D341Med (cell line): Measurements from ENCODE around the gene ZNF292.
"Not testable (repeated sequence)": the region's sequence is repeated elsewhere in the genome, so short reads cannot be mapped to it uniquely, and the experiment has no call there.

Experiments used
- DNase-seq: peaks from one replicate; pipeline ENCODE4 v3.0.0; 2012; ENCODE audit warnings: low spot score

ZNF292 gene

DNA sequence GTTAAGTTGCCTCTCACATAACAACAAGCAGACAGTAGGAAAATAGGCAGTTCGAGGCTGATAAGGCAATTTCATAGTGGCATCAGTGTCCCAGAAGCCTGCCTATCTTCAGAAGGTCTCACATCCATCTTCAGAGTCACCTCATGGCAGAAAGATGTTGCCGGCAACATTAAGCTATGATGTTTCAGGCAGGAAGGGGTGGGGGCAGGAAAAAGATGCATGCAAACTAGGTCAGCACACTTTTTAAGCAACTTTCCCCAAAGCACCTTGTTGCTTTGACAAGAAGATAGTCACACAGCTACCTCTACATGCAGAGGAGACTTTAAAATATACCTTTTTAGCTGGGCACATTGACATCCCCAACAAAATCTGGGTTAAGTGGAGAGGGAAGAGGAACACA lies 123.8 kb downstream of the ZNF292 start:
- no peak for DNase-seq

DNA sequence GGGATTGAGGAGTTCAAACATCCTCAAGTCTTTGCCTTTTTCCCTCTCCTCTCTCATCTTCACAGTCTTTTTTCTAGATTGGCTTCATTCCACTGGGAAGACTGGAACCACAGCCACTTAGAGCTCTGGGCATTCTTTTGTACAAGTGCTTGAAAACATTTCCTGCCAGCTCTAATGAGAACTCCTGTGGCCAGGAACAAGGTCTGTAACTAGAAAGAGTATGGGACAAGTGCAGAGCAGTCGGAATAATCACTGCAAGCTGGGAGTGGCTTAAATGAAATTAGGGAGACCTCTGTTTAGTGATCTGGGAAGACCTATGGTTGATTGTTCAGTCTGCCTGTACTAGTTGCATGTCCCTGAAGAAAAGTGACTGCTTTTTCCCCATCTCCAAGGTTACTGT lies 126.1 kb downstream of the ZNF292 start:
- DNase-seq = no peak

DNA sequence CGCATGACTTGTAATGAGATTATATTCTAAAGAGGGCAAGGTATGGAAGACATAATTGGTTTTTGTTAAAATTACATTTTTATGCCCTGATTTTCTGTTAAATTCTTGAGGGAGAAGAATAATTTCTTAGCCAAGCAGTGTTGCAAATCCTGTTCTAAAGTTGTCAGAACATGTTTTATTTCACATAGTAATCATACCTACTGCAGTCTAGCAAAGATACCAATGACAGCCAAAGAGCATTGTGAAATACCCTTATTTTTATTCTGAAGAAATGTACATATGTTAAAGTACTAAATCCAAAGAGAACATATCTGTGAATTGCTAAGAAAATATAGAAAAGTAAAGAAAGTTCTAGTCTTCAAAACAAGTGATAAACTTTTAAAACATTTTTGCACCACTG lies 127.4 kb downstream of the ZNF292 start:
- no peak for DNase-seq

DNA sequence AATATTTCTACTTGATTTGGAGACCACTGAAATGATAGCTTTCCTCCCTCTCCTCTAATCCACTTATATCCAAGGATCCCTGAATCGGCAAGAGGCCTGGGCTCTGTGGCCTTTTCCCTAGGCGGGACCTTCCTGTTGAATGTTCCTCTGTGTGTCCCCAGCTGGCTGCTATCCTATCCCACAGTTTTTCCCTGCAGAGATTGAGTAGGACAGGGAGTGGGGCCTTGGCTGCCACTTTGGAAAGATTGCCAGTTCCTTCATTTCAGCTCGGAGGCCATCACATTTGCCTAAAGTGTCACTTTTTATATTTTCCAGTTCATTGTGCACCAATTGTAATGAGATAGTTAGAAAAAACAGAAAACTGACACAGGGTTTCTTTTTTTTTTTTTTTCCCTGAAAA lies 128.1 kb downstream of the ZNF292 start:
- no peak for DNase-seq

DNA sequence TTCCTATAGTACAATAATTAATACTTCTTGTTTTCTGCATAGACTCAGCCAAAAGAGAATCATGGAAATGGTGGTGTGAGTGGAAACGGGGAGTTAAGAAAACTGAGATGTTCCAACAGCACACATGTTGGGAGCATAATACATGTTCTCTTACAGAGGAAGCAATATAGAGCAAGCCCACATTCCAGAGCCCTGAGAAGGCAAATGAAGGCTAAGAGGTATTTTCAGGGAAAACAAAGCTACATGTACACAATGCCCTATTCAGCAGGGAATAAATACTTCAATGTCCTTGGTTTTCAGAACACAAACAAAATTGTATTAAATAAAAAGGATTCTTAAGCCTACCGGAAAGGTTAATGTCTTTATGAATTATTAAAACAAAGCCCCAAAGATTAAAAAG lies 131.9 kb downstream of the ZNF292 start:
- no peak for DNase-seq

DNA sequence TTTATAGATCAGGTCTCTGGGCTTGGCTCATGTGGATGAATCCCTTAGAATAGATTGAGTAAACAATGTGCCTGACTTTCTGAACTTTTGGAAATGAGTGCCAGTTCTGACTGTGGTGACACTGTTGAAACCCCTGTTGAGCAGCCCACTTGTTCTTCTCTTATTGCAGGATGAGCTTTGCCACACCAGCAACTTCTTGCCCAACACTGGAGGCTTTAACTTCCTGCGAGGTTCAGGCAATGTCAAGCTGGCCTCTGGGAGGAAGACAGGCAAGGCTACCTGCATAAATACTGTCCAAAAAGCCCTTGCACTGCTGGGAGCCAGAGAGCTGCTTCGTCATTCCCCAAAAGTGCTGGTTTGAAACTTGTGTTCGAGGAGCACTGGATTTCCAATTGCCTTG lies 134.2 kb downstream of the ZNF292 start:
- no peak for DNase-seq

DNA sequence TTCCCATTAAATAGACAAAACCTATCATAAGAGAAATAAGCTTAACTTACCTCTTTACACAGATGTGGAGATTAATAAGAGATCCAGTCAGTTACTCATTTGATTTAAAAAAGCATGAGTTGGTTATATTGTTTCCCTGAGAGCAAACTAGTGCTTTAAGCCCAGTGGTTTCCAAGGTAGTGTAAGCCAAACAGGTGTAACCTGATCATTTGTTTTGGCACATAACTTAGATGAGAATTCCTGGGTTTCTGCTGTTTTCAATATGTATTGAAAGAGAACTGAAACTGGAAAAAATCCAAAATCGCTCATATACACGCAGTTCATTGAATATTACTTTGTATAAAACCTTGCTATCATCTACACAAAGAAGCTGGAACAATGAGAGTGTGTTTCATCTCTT lies 136.5 kb downstream of the ZNF292 start:
- DNase-seq = no peak

DNA sequence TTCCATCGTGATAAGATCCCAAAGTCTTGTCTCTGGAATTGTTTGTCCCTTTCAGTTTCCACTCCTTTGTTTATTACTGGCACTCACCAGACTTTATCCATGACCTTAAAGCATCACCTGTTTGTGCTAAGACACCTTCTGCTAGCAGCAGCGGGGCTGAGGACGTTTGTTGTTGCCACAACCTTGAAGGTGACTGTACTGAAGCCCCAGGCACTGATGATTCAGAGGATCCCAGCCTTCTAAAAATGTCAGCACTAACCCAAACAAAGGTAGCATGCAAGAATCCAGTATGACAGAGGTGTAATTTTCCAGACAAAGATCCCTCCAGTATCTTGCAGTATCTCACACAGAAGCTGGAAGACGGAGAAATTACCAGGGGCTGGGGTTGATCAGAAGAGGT lies 138.2 kb downstream of the ZNF292 start:
- DNase-seq = no peak

DNA sequence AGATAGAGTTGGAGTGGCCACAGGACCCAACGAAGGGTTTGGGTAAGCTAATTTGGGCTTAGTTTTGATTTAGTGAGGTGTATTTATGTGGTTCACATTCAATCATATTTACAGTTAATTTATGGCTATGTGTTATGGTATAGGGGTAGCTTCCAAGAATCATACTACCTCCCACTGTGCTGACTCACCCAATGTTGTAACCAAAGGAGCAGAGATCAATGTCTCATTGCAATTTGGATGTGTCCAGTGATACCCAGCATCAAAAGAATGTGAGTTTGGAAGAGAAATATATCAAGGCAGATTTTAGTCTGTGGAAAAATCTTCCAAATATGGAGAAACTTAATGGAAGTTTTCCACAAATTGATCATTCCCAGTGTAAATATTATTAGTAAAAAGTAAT lies 141.8 kb downstream of the ZNF292 start:
- no peak for DNase-seq

DNA sequence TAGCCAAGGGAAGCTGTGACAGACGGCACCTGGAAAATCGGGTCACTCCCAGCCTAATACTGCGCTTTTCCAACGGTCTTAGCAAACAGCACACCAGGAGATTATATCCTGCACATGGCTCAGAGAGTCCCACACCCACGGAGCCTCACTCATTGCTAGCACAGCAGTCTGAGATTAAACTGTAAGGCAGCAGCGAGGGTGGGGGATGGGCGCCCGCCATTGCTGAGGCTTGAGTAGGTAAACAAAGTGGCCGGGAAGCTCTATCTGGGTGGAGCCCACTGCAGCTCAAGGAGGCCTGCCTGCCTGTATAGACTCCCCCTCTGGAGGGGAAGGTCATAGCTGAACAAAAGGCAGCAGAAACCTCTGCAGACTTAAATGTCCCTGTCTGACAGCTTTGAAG lies 145.9 kb downstream of the ZNF292 start:
- not testable (repeated sequence) for DNase-seq

DNA sequence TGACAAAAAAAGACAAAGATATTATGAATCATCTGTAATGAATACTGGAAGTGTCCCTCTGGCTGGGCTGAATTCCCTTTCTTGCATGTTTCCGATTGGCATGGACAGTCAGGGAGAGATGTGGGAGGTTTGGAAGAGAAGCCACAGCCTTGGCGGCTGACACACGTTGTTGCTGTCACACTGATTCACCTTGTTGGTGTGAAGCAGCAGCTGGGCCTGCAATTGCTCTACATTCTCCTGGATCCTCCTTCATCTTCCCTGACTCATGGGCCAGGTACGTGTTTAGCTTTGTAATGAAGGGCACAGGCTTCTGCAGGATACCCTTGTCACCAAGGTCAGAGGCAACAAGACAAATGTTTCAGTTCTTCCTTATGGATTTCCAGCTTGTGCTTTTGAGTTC lies 153.6 kb downstream of the ZNF292 start:
- DNase-seq = no peak

DNA sequence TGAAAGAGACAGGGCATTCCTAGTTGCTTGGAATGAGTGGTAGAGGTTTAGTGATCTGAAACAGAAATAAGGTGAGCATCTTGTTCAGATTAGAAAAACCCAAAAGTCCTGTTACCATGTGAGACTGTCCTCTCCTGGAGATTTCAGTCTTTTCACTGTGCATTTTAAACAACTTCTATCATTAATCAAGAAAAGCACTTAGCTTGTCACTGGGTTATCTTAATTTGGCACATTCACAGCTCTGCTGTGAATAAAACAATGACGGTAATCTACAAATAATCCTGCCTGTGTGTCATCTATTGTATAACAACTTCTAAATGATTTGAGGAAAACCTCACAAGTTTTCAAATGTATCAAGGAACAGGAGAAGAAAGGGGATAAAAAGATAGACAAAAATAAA lies 157.5 kb downstream of the ZNF292 start:
- DNase-seq = no peak
